ENCODE measurements around the gene GYPC.

DNA sequence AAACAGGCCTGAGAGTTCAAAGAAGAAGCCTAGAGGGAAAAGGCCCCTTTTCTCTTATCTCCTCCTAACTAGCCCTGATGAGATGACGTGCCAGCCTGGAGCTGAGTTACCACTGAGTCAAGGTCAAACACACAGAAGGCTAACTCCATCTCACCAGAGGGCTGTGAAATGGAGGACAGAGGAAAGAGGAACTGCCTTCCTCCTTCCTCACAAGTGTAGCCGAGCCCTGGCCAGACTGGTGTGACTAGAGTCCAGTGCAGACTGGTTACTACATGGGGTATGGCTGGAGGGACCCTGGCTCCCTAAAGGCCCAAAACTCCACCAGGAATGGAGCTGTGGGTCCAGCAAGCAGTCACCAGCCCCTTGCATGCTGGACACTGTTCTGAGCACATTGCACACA lies 35.7 kb upstream of the GYPC start:
- TF ChIP-seq CTCF (optimal IDR thresholded peaks at IDR 0.05 in 1 of 3, IDR thresholded peaks at IDR 0.05 in 1 of 3, conservative IDR thresholded peaks at IDR 0.05 in 1 of 3; ENCODE audit: extremely low read depth in 1 of 3, insufficient read depth in 2 of 3, low read length in 3 of 3) (no peak), EZH2 (IDR thresholded peaks at IDR 0.05; ENCODE audit: low read length) (no peak)

Data from keratinocyte (primary cell).